GM18517 (cell line): ENCODE measurements around the gene LPP.

Experiments
- ATAC-seq: cut with Tn5 transposase; IDR thresholded peaks from one replicate; pipeline ENCODE4 v1.9.1; 2021; ENCODE audit warnings: mild to moderate bottlenecking, moderate library complexity; ENCODE audit not compliant: unreplicated experiment

Gene LPP

DNA sequence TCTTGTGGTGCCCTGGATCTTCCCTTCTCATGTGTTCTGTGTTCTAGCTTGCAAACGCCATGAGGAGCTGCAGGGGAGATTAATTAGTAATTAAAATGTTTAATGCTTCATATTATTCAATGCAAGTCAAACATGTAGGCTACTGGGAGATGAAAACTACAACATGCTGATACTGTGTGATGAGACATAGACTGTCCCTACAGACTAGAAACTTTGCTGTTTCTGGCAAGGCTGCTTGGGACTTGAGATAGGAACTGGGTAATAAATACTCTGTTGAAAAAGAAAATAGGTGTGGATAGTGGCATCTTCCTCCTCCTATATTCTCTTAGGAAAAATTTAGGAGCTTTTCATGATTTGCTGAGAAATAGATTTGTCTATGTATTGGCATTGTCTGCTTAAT lies 379.2 kb downstream of the LPP start:
- ATAC-seq, result no peak

DNA sequence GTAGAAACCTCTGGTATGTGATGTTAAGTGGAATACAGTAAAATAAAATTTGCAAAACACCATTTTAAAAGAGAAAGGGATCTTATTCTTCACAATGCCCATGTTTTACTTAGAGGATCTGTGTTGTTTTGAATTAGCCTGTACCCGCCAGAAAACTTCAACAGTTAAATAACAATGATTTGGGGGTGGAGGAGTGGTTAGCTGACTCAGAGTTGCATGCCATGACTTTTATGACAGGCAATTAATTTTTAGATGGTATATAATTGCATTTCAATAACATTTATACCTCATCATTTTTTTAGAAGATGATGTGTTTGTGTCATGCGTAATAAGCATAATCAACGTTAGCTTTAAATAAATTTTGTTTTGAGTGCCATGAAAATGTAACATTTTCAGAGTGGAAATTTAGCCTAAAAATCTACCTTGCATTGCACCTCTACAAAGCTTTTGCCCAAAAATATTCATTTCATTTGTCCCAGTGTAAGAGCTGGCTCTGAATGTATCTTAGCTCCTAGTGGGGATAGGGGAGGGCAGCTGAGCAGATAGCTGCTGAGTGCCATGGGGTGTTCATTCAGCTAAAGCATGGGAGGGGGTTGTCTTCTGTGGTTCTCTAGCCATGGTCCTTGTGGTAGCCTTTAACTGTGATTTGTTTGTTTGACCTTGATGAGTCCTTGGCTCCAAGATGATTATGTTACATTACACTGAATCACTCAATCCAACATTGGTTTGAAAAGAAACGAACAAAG lies 379.8 kb downstream of the LPP start:
- no peak for ATAC-seq

GRCh38 chr3:188534633-188535032 lies 380.7 kb downstream of the LPP start:
- no peak for ATAC-seq

GRCh38 chr3:188537606-188538005 lies 383.6 kb downstream of the LPP start:
- no peak for ATAC-seq

- no peak for ATAC-seq
Observed at GRCh38 chr3:188539037-188539436, 385.1 kb downstream of the LPP start.

DNA sequence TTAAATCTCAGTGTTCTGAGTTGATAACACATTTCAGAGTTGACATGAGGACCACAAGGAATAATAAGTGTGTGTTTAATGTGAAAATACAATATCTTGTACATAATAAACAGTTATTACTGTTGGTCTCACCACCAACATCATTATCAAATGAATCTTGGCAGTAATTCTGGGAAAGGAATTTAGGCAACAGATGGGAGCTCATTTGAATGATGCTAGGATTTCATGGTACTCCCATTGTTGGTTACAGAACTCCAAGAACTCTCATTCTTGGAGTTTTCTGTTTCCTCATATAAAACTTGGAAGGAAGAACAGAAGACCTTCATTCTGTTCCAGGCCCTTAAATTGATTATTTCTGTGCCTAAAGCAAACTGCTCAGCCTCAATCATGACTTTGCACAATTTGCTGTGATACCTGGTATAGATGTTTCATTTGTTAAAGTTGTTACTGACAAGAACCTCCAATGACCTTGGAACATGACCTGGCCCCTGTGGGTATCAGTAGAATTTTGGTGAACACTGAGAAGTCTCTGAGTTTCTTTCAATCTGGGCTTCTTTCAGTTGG lies 385.8 kb downstream of the LPP start:
- ATAC-seq, result no peak

DNA sequence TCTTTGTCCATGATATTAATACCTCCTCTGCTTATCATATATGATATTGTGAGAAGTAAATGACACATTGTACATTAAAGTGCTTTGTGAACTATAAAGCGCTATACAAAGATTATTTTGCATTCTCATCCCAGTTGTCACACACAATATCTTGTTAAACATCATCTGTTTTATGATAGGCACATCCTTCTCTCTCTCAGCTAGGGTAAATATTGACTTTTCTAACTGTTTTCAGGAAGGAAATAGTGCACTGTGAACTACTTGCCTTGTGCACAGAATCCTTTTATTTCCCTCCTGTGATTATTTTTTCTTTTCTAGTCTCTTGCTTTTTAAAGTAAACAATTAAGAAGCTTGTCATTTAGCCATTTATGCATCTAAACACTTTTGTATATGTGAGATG lies 388.2 kb downstream of the LPP start:
- no peak for ATAC-seq

GRCh38 chr3:188544012-188544411 lies 390.1 kb downstream of the LPP start:
- no peak for ATAC-seq

DNA sequence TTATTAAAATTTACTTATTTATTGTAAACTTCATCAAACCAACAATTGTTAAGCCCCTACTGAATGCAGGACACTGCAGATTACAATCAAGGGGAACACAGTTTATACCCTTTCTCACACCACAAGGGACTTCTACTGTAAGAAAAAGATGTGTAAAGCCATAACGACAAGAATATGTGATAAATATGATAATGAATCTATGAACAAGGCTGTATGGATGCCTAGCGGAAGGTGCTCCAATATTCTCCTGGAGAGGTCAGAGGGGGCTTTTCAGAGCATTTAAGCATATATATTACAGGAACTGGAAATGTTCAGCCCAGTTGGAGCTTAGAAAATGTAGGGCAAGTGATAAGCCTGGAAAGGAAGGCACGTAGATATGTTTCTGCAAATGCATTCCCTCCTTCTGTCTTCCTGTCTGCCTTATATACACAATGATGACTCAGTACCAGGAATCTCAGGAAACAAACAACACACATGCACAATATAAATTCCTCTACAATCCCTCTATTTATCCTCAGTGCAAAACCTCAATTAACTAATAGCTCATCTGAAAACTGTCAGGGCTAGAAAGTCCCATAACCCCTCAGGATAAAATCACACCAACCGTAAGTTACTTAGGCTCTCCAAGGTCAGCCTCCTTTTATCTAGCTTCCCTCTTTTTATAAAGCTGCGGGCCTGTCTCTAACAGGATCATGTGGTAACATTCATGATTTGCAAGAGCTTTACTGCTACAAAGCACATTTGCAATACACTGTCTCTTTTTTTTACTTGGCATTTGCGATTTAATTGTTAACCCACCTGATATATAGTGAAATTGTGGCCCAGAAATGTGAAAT lies 393.1 kb downstream of the LPP start:
- no peak for ATAC-seq

- ATAC-seq, result no peak
Observed at GRCh38 chr3:188553569-188553968, 399.6 kb downstream of the LPP start.

DNA sequence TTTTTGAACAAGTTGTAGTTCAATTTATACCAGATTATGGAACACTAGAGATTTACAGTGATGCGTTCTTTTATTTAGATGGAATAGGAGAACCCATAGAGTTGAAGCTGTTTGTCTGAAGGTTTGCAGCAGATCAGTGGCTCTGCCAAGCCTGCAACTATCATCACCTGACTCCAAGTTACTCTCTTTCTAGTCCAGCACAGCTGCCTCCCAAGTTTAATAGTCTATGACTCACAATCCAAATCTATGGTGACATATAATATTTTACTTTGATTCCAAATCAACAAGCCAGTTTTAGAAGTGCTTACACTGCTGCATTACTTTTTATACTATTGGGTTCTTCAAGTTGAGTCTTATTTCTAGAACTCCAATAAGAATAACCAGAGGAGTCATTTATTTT lies 400.4 kb downstream of the LPP start:
- ATAC-seq, result no peak

- ATAC-seq, result no peak
Observed at GRCh38 chr3:188557235-188557634, 403.3 kb downstream of the LPP start.

- ATAC-seq, result no peak
Observed at GRCh38 chr3:188558343-188559071, 404.6 kb downstream of the LPP start.

GRCh38 chr3:188559072-188559429 lies 405.1 kb downstream of the LPP start:
- ATAC-seq, result no peak

- no peak for ATAC-seq
Observed at GRCh38 chr3:188559856-188560255, 405.9 kb downstream of the LPP start.

- no peak for ATAC-seq
Observed at GRCh38 chr3:188562144-188562543, 408.2 kb downstream of the LPP start.

- ATAC-seq, result no peak
Observed at GRCh38 chr3:188567478-188568195, 413.7 kb downstream of the LPP start.

DNA sequence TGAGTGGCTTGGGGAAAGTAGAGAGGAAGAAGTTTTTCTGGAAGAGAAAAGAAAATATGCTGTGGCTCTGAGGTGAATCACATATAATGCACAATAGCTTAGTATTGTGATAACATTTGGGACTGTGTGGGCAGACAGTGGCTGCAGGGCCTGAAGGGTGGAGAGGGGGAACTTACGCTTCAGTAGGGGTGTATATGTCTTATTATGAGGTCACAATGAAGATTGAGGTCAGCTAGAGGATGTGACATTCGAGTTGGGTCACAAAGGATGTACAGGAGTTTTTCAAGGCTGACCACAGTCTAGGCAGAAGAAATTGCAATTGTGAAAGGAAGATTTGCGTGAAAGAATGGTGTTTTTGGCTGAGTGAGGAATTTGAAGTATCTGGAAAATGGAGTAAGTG lies 414.8 kb downstream of the LPP start:
- ATAC-seq, result no peak

- no peak for ATAC-seq
Observed at GRCh38 chr3:188571531-188572095, 417.7 kb downstream of the LPP start.

GRCh38 chr3:188573291-188573940 lies 419.5 kb downstream of the LPP start:
- ATAC-seq, result no peak
